ENCODE measurements around the gene RP2. TPM values are rescaled to one million over a fixed set of nuclear protein-coding genes. Genes with fewer than 3 reads are reported as not detected.
A peak's percentile ranks its signal among the peaks of the same experiment; 100 is the strongest.

The RP2 gene
- total RNA-seq, 1 donor from 2014 or later: 16.6 TPM

DNA sequence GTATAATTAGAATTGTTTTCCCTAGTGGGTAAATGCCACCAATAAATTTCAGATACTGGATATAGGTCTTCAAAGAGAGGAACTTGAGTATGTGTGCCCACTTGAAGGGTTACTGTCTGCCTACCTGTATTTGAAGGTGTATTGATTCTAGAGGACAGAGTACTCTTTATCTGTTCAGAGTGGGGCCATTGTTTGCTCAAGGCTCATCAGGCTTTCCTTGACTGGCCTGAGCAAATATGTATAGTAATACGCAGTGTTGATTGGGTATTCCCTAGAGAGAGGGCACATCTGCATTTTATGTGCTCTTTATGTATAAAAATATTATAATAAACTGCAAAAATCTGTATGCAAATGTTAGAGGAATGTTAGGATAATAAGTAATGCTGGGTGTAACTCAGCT lies 23.7 kb downstream of the RP2 start:
- no peak overlapping the region for H3K4me3 Mint-ChIP-seq (ENCODE audit: unreplicated experiment)
- TF ChIP-seq, protein P1, sequence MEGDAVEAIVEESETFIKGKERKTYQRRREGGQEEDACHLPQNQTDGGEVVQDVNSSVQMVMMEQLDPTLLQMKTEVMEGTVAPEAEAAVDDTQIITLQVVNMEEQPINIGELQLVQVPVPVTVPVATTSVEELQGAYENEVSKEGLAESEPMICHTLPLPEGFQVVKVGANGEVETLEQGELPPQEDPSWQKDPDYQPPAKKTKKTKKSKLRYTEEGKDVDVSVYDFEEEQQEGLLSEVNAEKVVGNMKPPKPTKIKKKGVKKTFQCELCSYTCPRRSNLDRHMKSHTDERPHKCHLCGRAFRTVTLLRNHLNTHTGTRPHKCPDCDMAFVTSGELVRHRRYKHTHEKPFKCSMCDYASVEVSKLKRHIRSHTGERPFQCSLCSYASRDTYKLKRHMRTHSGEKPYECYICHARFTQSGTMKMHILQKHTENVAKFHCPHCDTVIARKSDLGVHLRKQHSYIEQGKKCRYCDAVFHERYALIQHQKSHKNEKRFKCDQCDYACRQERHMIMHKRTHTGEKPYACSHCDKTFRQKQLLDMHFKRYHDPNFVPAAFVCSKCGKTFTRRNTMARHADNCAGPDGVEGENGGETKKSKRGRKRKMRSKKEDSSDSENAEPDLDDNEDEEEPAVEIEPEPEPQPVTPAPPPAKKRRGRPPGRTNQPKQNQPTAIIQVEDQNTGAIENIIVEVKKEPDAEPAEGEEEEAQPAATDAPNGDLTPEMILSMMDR (IDR thresholded peaks at IDR 0.05; ENCODE audit: unreplicated experiment): no peak
- no peak for DNase-seq (ENCODE audit: low spot score)
- H3K36me3 Mint-ChIP-seq (ENCODE audit: low read depth, unreplicated experiment): peaks cover 4% of the 10 kb centered on the region
- H3K9me3 Mint-ChIP-seq (ENCODE audit: unreplicated experiment): no peaks in the 10 kb centered on the region
- H3K27ac Mint-ChIP-seq (ENCODE audit: unreplicated experiment): no peak overlapping the region
- H3K4me1 Mint-ChIP-seq (ENCODE audit: unreplicated experiment): no peaks in the 10 kb centered on the region
- no peaks in the 10 kb centered on the region for H3K27me3 Mint-ChIP-seq (ENCODE audit: unreplicated experiment)

DNA sequence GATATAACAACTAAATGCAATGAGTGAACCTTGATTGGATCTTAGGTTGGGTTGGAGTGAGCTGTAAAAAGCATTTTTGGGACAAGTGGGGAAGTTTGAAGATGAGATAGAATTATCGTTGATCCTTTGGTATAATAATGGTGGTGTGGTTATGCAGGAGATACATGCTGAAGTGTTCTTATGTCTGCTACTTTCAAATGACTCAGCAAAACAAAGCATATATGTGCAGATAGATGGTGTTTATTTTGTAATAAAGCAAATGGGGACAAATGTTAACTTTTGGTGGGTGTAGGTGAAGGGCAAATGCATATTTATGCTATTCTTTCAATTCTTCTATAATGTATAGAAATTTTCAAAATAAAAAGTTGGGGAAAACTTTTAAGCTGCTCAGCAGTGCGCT lies 26.2 kb downstream of the RP2 start:
- H3K27me3 Mint-ChIP-seq (ENCODE audit: unreplicated experiment): no peaks in the 10 kb centered on the region
- H3K4me3 Mint-ChIP-seq (ENCODE audit: unreplicated experiment): no peak overlapping the region
- no peaks in the 10 kb centered on the region for H3K36me3 Mint-ChIP-seq (ENCODE audit: low read depth, unreplicated experiment)
- DNase-seq (ENCODE audit: low spot score): no peak
- H3K27ac Mint-ChIP-seq (ENCODE audit: unreplicated experiment): no peak overlapping the region
- H3K4me1 Mint-ChIP-seq (ENCODE audit: unreplicated experiment): no peaks in the 10 kb centered on the region
- TF ChIP-seq, protein P1 (IDR thresholded peaks at IDR 0.05; ENCODE audit: unreplicated experiment): no peak
- H3K9me3 Mint-ChIP-seq (ENCODE audit: unreplicated experiment): no peaks in the 10 kb centered on the region

DNA sequence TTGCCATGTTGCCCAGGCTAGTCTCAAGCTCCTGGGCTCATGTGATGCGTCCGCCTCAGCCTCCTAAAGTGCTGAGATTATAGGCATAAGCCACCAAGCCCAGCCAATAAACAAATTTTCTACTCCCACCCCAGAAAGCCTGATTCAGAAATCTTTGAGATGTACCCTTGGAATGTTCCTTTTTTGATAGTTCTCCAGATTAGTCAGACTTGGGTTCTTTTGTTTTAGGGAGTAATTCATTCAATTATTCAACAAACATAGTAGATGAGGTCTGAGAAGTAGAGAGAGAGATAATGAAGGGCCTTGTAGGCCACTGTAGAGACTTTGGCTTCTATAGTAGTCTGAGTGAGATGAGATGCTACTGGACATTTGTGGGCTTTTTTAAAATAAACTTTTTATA lies 27.8 kb downstream of the RP2 start:
- Mint-ChIP-seq H3K4me3 (ENCODE audit: unreplicated experiment) (no peak overlapping the region), H3K27ac (ENCODE audit: unreplicated experiment) (no peak overlapping the region), H3K27me3 (ENCODE audit: unreplicated experiment) (no peaks in the 10 kb centered on the region), H3K9me3 (ENCODE audit: unreplicated experiment) (no peaks in the 10 kb centered on the region), H3K4me1 (ENCODE audit: unreplicated experiment) (no peaks in the 10 kb centered on the region), H3K36me3 (ENCODE audit: low read depth, unreplicated experiment) (no peaks in the 10 kb centered on the region)
- DNase-seq (ENCODE audit: low spot score): no peak
- TF ChIP-seq, protein P1 (IDR thresholded peaks at IDR 0.05; ENCODE audit: unreplicated experiment): no peak

DNA sequence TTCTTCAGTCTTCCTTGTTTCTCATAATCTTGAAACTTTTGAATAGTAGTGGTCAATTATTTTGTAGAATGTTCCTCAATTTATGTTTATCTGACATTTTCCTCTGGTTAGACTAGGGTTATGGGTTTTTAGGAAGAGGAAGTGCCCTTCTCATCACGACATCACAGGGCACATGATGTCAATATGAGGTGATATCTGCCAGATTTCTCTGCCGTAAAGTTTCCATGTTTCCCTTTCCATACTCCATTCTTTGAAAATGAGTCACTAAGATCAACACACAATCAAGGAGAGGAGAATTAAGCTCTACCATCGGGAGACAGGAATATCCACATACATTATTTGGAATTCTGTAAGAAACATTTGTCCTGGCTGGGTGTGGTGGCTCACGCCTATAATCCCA lies 28.4 kb downstream of the RP2 start:
- Mint-ChIP-seq H3K4me1 (ENCODE audit: unreplicated experiment) (no peaks in the 10 kb centered on the region), H3K36me3 (ENCODE audit: low read depth, unreplicated experiment) (no peaks in the 10 kb centered on the region), H3K27ac (ENCODE audit: unreplicated experiment) (no peak overlapping the region), H3K27me3 (ENCODE audit: unreplicated experiment) (no peaks in the 10 kb centered on the region), H3K4me3 (ENCODE audit: unreplicated experiment) (no peak overlapping the region), H3K9me3 (ENCODE audit: unreplicated experiment) (no peaks in the 10 kb centered on the region)
- DNase-seq (ENCODE audit: low spot score): no peak
- TF ChIP-seq, protein P1 (IDR thresholded peaks at IDR 0.05; ENCODE audit: unreplicated experiment): no peak

DNA sequence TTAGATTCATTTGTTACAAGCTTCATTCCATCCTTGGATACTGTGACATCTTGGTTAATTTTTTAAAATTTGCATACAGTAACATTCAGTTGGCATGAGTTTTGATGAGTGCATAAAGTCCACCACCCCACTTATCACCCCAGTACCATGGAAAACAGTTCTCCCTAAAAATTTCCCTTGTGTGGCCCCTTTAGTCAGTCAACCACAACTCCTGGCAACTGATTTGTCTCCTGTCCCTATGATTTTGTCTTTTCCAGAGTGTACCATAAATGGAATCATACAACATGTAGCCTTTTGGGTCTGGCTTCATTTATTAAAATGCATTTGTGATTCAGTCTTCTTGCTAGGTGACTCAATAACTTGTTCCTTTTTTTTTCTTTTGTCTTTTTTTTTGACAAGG lies 29.9 kb downstream of the RP2 start:
- Mint-ChIP-seq H3K27me3 (ENCODE audit: unreplicated experiment) (no peaks in the 10 kb centered on the region), H3K4me1 (ENCODE audit: unreplicated experiment) (no peaks in the 10 kb centered on the region), H3K36me3 (ENCODE audit: low read depth, unreplicated experiment) (no peaks in the 10 kb centered on the region), H3K9me3 (ENCODE audit: unreplicated experiment) (no peaks in the 10 kb centered on the region), H3K4me3 (ENCODE audit: unreplicated experiment) (no peak overlapping the region), H3K27ac (ENCODE audit: unreplicated experiment) (peak overlapping the region; percentile 48)
- no peak for DNase-seq (ENCODE audit: low spot score)
- TF ChIP-seq, protein P1 (IDR thresholded peaks at IDR 0.05; ENCODE audit: unreplicated experiment): no peak
